NT2/D1 (cell line): ENCODE results near the gene DALRD3.

ENCODE experiments used
- DNase-seq: peaks from one replicate; pipeline ENCODE4 v3.0.0-alpha.2; 2011; ENCODE audit warnings: low read depth, low spot score
- H3K27me3 ChIP-seq: 2 replicates; pipeline ENCODE4 v1.6.0; 2011; ENCODE audit warnings: mild to moderate bottlenecking; ENCODE audit not compliant: insufficient read length, insufficient read depth
- H3K36me3 ChIP-seq: 2 replicates; pipeline ENCODE4 v1.6.1; 2011; ENCODE audit warnings: mild to moderate bottlenecking, low read length, mixed read lengths; ENCODE audit not compliant: insufficient read depth, insufficient read length
- H3K4me1 ChIP-seq: 2 replicates; pipeline ENCODE4 v1.5.1; 2011; ENCODE audit not compliant: insufficient read depth, insufficient read length
- H3K4me3 ChIP-seq: 2 replicates; pipeline ENCODE4 v1.5.1; 2011; ENCODE audit warnings: low read depth; ENCODE audit not compliant: insufficient read length
- H3K9ac ChIP-seq: 2 replicates; pipeline ENCODE4 v1.6.0; 2011; ENCODE audit warnings: low read depth; ENCODE audit not compliant: insufficient read length
- H3K9me3 ChIP-seq: 2 replicates; pipeline ENCODE4 v1.5.1; 2011; ENCODE audit warnings: mild to moderate bottlenecking, low read length; ENCODE audit not compliant: insufficient read depth
- SUZ12 ChIP-seq: IDR thresholded peaks from 2 replicates; pipeline ENCODE4 v1.6.1; 2011; ENCODE audit not compliant: insufficient read length, insufficient read depth; ENCODE audit errors: extremely low read depth
- YY1 ChIP-seq: IDR thresholded peaks from 2 replicates; pipeline ENCODE4 v1.6.1; 2011; ENCODE audit not compliant: insufficient read length, insufficient read depth
- ZNF274 ChIP-seq: IDR thresholded peaks from 2 replicates; pipeline ENCODE4 v1.6.1; 2011; ENCODE audit warnings: mild to moderate bottlenecking, low read depth, low read length

DALRD3 gene

GRCh38 chr3:48991851-48992545 lies 26.4 kb downstream of the DALRD3 start:
- TF ChIP-seq ZNF274 (no peak), YY1 (no peak), SUZ12 (no peak)
- H3K4me3 ChIP-seq = no peak overlapping the region

GRCh38 chr3:48990636-48991469 lies 27.5 kb downstream of the DALRD3 start:
- TF ChIP-seq YY1 (peak; percentile 39), SUZ12 (no peak)

More at GRCh38 chr3:48991851-48992545, 26.4 kb downstream of the DALRD3 start:
- Histone ChIP-seq H3K9ac (no peak overlapping the region), H3K27me3 (peaks cover 4% of the 10 kb centered on the region), H3K9me3 (no peaks in the 10 kb centered on the region), H3K36me3 (peaks cover 21% of the 10 kb centered on the region), H3K4me1 (peaks cover 6% of the 10 kb centered on the region)
- DNase-seq = no peak

GRCh38 chr3:48989796-48990635 lies 28.4 kb downstream of the DALRD3 start, which contains the start of gene P4HTM:
TSS of gene P4HTM (plus strand) at chr3:48990241. CDS start at chr3:48990257, 16 bp downstream.
- no peak for TF ChIP-seq SUZ12
- TF ChIP-seq YY1 = peak; percentile 23
- no peak for TF ChIP-seq ZNF274
- H3K4me3 ChIP-seq = peak within 1 kb of the TSS; percentile 87
- H3K27me3 ChIP-seq = peaks cover 4% of the 10 kb centered on the region
- no peaks in the 10 kb centered on the region for H3K9me3 ChIP-seq
- peak within 1 kb of the TSS; percentile 95 for H3K9ac ChIP-seq
- peaks cover 6% of the 10 kb centered on the region for H3K4me1 ChIP-seq
- peaks cover 27% of the 10 kb centered on the region for H3K36me3 ChIP-seq
- peak; percentile 81 for DNase-seq

More at GRCh38 chr3:48990636-48991469, 27.5 kb downstream of the DALRD3 start:
- Histone ChIP-seq H3K9ac (peak overlapping the region; percentile 95), H3K36me3 (peaks cover 19% of the 10 kb centered on the region), H3K9me3 (no peaks in the 10 kb centered on the region), H3K27me3 (peaks cover 4% of the 10 kb centered on the region), H3K4me1 (peaks cover 6% of the 10 kb centered on the region), H3K4me3 (peak overlapping the region; percentile 87)
- no peak for DNase-seq

- DNase-seq = no peak
- Histone ChIP-seq H3K4me1 (peaks cover 6% of the 10 kb centered on the region), H3K27me3 (peaks cover 4% of the 10 kb centered on the region), H3K9ac (peak overlapping the region; percentile 95), H3K36me3 (peaks cover 32% of the 10 kb centered on the region), H3K4me3 (peak overlapping the region; percentile 87), H3K9me3 (no peaks in the 10 kb centered on the region)
- TF ChIP-seq SUZ12 = no peak
These were observed 29.1 kb downstream of the DALRD3 start for GRCh38 chr3:48989126-48989795.

- peaks cover 49% of the 10 kb centered on the region for H3K36me3 ChIP-seq
- no peaks in the 10 kb centered on the region for H3K9me3 ChIP-seq
- DNase-seq = no peak
- H3K4me1 ChIP-seq = peaks cover 5% of the 10 kb centered on the region
- no peak for TF ChIP-seq SUZ12
- TF ChIP-seq YY1 = no peak
- TF ChIP-seq ZNF274 = no peak
- H3K4me3 ChIP-seq = no peak overlapping the region
- H3K9ac ChIP-seq = no peak overlapping the region
- H3K27me3 ChIP-seq = peaks cover 4% of the 10 kb centered on the region
These were observed 32.5 kb downstream of the DALRD3 start for GRCh38 chr3:48985831-48986376.

- Histone ChIP-seq H3K4me3 (no peak overlapping the region), H3K9ac (no peak overlapping the region), H3K36me3 (peaks cover 60% of the 10 kb centered on the region), H3K27me3 (no peaks in the 10 kb centered on the region), H3K9me3 (no peaks in the 10 kb centered on the region), H3K4me1 (peaks cover 5% of the 10 kb centered on the region)
- TF ChIP-seq YY1 (no peak), SUZ12 (no peak), ZNF274 (no peak)
- DNase-seq = no peak
These were observed 33.7 kb downstream of the DALRD3 start for GRCh38 chr3:48984663-48985062.
